ENCODE data around the gene TMEM184C. TPM values are rescaled to one million over a fixed set of nuclear protein-coding genes. Genes with fewer than 3 reads are reported as not detected.

TMEM184C gene
- total RNA-seq, 1 experiment from 2014 or later: 43.8 TPM

DNA sequence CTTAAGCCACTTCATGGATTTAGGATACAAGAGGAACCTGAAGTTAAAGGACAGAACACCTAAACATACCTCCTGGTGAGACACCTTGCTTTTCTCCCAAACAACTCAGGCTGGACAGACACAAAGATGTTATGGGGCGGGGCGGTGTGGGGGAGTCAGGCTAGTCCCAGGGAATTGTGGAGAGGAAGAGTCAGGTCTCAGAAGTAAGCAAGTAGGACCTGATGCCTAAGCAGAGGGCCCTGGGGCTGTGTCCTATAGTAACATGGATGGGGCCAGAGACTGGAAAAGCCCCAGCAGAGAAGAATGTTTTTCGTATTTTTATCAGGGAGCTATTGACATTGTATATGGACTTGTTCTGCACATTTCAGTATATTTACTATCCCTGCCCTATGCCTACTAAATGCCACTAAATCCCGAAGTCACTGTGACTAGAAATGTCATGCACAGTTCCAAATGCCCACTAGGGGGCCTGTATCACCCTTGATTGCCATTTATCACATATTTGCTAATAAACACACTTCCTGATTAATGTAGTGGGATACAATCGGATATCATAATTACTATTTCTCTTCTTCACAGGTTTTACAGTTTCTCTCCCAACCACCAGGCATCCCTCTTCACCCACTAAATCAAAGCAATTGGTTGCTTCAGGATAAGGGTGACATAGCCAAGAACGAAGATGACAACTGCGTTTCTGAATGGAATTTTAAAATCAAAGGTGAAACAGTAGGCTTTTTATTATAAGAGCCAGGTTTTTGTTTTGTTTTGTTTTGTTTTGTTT is 90.9 kb downstream of the TMEM184C start:
- DNase-seq: no peak
- Histone ChIP-seq H3K9me3 (ENCODE audit: control insufficient read depth, low read depth, low read length) (no peaks in the 10 kb centered on the region), H3K23ac (ENCODE audit: insufficient read length, low read depth, low read length) (no peak overlapping the region), H3K4me1 (ENCODE audit: insufficient read depth, low read length) (no peaks in the 10 kb centered on the region), H3K14ac (ENCODE audit: insufficient read depth, low read length) (no peak overlapping the region), H3K79me1 (ENCODE audit: insufficient read depth, low read depth, low read length, poor library complexity, severe bottlenecking) (no peaks in the 10 kb centered on the region), H3K23me2 (ENCODE audit: insufficient read length, low read depth, low read length, poor library complexity, severe bottlenecking) (no peaks in the 10 kb centered on the region), H3T11ph (ENCODE audit: low read length) (no peak overlapping the region), H3K56ac (ENCODE audit: insufficient read length, low read depth, low read length) (no peak overlapping the region), H3K4ac (ENCODE audit: low read depth, low read length) (no peak overlapping the region), H2AK5ac (ENCODE audit: insufficient read length, low read length) (no peak overlapping the region), H3K27me3 (ENCODE audit: insufficient read depth, low read length) (no peaks in the 10 kb centered on the region), H3K4me2 (ENCODE audit: insufficient read depth, insufficient read length, low read length) (no peak overlapping the region), H4K5ac (ENCODE audit: insufficient read length, low read depth, low read length) (no peak overlapping the region), H2BK120ac (ENCODE audit: low read depth, low read length, poor library complexity, severe bottlenecking) (no peak overlapping the region), H3K18ac (ENCODE audit: insufficient read length, low read depth, low read length) (no peak overlapping the region), H4K20me1 (ENCODE audit: control insufficient read depth, insufficient read depth, insufficient read length) (no peaks in the 10 kb centered on the region), H3K27ac (ENCODE audit: insufficient read length, low read depth, low read length) (no peak overlapping the region), H2AFZ (ENCODE audit: low read length) (no peak overlapping the region), H3K79me2 (ENCODE audit: insufficient read depth, low read length) (no peaks in the 10 kb centered on the region), H3K9ac (ENCODE audit: extremely low read depth, insufficient read length, low read length) (no peak overlapping the region), H2BK12ac (ENCODE audit: insufficient read length, low read depth, low read length) (no peak overlapping the region), H4K91ac (ENCODE audit: insufficient read length, low read depth, low read length) (no peak overlapping the region), H4K8ac (replicated peaks; ENCODE audit: insufficient read length, low read depth, low read length) (no peak overlapping the region), H2BK15ac (ENCODE audit: low read depth, low read length) (no peak overlapping the region), H2BK20ac (ENCODE audit: low read depth, low read length, poor library complexity, severe bottlenecking) (no peak overlapping the region), H2BK5ac (ENCODE audit: insufficient read length, low read length) (no peak overlapping the region)
- Mint-ChIP-seq H3K9me3 (no peaks in the 10 kb centered on the region; a peak in 2 of 5 replicates), H3K4me1 (peaks cover 4 to 7% of the 10 kb centered on the region in 2 experiments; a peak in 3 of 4 replicates), H3K4me3 (no peak overlapping the region), H3K27ac (no peak overlapping the region; a peak in 2 of 7 replicates), H3K27me3 (ENCODE audit: low read depth) (no peaks in the 10 kb centered on the region), H3K36me3 (ENCODE audit: insufficient read depth in 1 of 3, low read depth in 3 of 3) (0 out of 7 replicates have a peak, but pooled peaks cover 0 to 2% (median 0%) of the 10 kb centered on the region in 3 experiments)
- WGBS (ENCODE audit: extremely low coverage, insufficient read length, low lambda C conversion rate): no CpG with 5 or more reads among the region's 7 CpGs
- TF ChIP-seq, protein P1, sequence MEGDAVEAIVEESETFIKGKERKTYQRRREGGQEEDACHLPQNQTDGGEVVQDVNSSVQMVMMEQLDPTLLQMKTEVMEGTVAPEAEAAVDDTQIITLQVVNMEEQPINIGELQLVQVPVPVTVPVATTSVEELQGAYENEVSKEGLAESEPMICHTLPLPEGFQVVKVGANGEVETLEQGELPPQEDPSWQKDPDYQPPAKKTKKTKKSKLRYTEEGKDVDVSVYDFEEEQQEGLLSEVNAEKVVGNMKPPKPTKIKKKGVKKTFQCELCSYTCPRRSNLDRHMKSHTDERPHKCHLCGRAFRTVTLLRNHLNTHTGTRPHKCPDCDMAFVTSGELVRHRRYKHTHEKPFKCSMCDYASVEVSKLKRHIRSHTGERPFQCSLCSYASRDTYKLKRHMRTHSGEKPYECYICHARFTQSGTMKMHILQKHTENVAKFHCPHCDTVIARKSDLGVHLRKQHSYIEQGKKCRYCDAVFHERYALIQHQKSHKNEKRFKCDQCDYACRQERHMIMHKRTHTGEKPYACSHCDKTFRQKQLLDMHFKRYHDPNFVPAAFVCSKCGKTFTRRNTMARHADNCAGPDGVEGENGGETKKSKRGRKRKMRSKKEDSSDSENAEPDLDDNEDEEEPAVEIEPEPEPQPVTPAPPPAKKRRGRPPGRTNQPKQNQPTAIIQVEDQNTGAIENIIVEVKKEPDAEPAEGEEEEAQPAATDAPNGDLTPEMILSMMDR (conservative IDR thresholded peaks at IDR 0.05): peak; percentile 87
